DOHH2 (cell line): Measurements from ENCODE around the gene MOV10.

Experiments
- H3F3A ChIP-seq: fragments of 200-600 bp; sonication (generic), shearing (Covaris generic); 2 replicates; pipeline ENCODE4 v1.6.0; 2016; ENCODE audit warnings: antibody characterized with exemption, mild to moderate bottlenecking; ENCODE audit not compliant: control insufficient read depth, insufficient read depth
- H3K27ac ChIP-seq: fragments of 200-600 bp; sonication (generic); 2 replicates; pipeline ENCODE4 v1.5.1; 2014; ENCODE audit warnings: low read depth, mild to moderate bottlenecking, low read length, moderate library complexity
- H3K27me3 ChIP-seq: fragments of 200-600 bp; sonication (generic); 2 replicates; pipeline ENCODE4 v1.6.1; 2014; ENCODE audit warnings: mild to moderate bottlenecking, low read length, mixed read lengths; ENCODE audit not compliant: control insufficient read depth
- H3K36me3 ChIP-seq: fragments of 200-600 bp; sonication (generic); 2 replicates; pipeline ENCODE4 v1.6.1; 2014; ENCODE audit warnings: mild to moderate bottlenecking, low read length, moderate library complexity, mixed read lengths; ENCODE audit not compliant: control insufficient read depth
- H3K4me1 ChIP-seq: fragments of 200-600 bp; sonication (generic); 2 replicates; pipeline ENCODE4 v1.6.1; 2014; ENCODE audit warnings: mild to moderate bottlenecking, low read length, mixed read lengths; ENCODE audit not compliant: control insufficient read depth
- H3K4me2 ChIP-seq: fragments of 200-600 bp; sonication (generic); 2 replicates; pipeline ENCODE4 v1.6.0; 2014; ENCODE audit warnings: mild to moderate bottlenecking, low read length, moderate library complexity
- H3K4me3 ChIP-seq: fragments of 200-600 bp; sonication (generic); 2 replicates; pipeline ENCODE4 v1.5.1; 2014; ENCODE audit warnings: mild to moderate bottlenecking, low read length, mixed read lengths
- H3K79me2 ChIP-seq: fragments of 200-600 bp; sonication (generic); 2 replicates; pipeline ENCODE4 v1.6.1; 2014; ENCODE audit warnings: mild to moderate bottlenecking, low read length, mixed read lengths; ENCODE audit not compliant: control insufficient read depth
- H3K9me2 ChIP-seq: fragments of 200-600 bp; sonication (generic); replicated peaks from 2 replicates; pipeline ENCODE4 v1.6.1; 2014; ENCODE audit warnings: mild to moderate bottlenecking, low read length, mixed read lengths; ENCODE audit not compliant: control insufficient read depth
- H3K9me3 ChIP-seq: fragments of 200-600 bp; sonication (generic); 2 replicates; pipeline ENCODE4 v1.6.1; 2014; ENCODE audit warnings: antibody characterized with exemption, low read length, mixed read lengths; ENCODE audit not compliant: control insufficient read depth, insufficient read depth
- H4K20me1 ChIP-seq: fragments of 200-600 bp; sonication (generic); 2 replicates; pipeline ENCODE4 v1.6.0; 2014; ENCODE audit warnings: low read depth, mild to moderate bottlenecking, antibody characterized with exemption, low read length, moderate library complexity; ENCODE audit not compliant: control insufficient read depth, insufficient read depth
- EZH2phosphoT487 ChIP-seq: fragments of 200-600 bp; sonication (generic); IDR thresholded peaks from 2 replicates; pipeline ENCODE4 v1.6.1; 2017; ENCODE audit warnings: borderline replicate concordance, mild to moderate bottlenecking, antibody characterized with exemption, low read length, moderate library complexity, mixed read lengths
- TF ChIP-seq, protein P1 (sequence below): fragments of 200-600 bp; sonication (generic); IDR thresholded peaks from one replicate; pipeline ENCODE4 v1.5.1; 2014; ENCODE audit warnings: antibody characterized with exemption, mild to moderate bottlenecking, low read depth, low read length; ENCODE audit not compliant: poor library complexity, severe bottlenecking

The MOV10 gene

DNA sequence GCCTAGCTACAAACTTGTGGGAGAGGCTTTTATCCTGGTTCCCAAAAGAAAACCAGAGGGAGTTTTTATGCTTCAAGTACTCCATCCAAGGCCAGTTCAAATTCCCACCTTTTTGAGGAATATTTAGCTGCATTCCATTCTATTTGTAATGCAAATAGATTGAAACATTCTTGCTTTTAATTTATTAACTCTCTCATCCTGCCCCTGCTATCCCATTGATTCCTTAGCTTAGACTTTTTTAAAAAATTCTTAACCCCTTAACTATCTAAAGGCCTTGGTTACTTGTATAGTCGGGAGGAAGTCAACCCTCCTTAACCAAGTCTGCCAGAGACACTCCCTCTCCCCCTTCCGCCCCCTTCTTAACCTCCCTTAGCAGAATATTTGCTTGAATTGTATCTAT, 2.5 kb upstream of the MOV10 start:
- no peaks in the 10 kb centered on the region for H3K9me3 ChIP-seq
- no peaks in the 10 kb centered on the region for H3K9me2 ChIP-seq
- H3K4me1 ChIP-seq: peaks cover 50% of the 10 kb centered on the region
- H3K27me3 ChIP-seq: peaks cover 11% of the 10 kb centered on the region
- H3K79me2 ChIP-seq: no peaks in the 10 kb centered on the region
- peaks cover 54% of the 10 kb centered on the region for H3K36me3 ChIP-seq
- peaks cover 36% of the 10 kb centered on the region for H3F3A ChIP-seq
- H4K20me1 ChIP-seq: peaks cover 4% of the 10 kb centered on the region; the same call in 1 of the 2 replicates
- H3K4me3 ChIP-seq: no peak overlapping the region
- H3K4me2 ChIP-seq: no peak overlapping the region
- no peak for TF ChIP-seq EZH2phosphoT487
- TF ChIP-seq, protein P1, sequence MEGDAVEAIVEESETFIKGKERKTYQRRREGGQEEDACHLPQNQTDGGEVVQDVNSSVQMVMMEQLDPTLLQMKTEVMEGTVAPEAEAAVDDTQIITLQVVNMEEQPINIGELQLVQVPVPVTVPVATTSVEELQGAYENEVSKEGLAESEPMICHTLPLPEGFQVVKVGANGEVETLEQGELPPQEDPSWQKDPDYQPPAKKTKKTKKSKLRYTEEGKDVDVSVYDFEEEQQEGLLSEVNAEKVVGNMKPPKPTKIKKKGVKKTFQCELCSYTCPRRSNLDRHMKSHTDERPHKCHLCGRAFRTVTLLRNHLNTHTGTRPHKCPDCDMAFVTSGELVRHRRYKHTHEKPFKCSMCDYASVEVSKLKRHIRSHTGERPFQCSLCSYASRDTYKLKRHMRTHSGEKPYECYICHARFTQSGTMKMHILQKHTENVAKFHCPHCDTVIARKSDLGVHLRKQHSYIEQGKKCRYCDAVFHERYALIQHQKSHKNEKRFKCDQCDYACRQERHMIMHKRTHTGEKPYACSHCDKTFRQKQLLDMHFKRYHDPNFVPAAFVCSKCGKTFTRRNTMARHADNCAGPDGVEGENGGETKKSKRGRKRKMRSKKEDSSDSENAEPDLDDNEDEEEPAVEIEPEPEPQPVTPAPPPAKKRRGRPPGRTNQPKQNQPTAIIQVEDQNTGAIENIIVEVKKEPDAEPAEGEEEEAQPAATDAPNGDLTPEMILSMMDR: no peak
- no peak overlapping the region for H3K27ac ChIP-seq

DNA sequence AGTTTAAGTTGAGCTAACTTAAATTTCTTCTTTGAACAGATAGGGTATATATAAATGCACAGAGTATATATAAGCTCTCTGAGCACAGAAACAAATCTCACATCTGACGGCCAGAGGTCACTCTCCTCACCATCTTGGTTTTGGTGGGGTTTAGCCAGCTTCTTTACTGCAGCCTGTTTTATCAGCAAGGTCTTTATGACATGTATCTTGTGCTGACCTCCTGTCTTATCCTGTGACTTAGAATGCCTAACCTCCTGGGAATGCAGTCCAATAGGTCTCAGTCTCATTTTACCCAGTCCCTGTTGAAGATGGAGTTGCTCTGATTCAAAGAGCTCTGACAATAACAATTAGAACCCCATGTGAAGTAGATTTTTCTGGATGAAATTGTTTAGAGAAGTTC, 1.6 kb upstream of the MOV10 start:
- no peaks in the 10 kb centered on the region for H3K9me2 ChIP-seq
- peaks cover 36% of the 10 kb centered on the region for H3F3A ChIP-seq
- H4K20me1 ChIP-seq: peaks cover 4% of the 10 kb centered on the region; the same call in 1 of the 2 replicates
- H3K4me1 ChIP-seq: peaks cover 50% of the 10 kb centered on the region
- no peak overlapping the region for H3K4me2 ChIP-seq
- peaks cover 46% of the 10 kb centered on the region for H3K36me3 ChIP-seq
- no peak for TF ChIP-seq EZH2phosphoT487
- TF ChIP-seq, protein P1: no peak
- no peak overlapping the region for H3K27ac ChIP-seq
- no peak overlapping the region for H3K4me3 ChIP-seq
- H3K79me2 ChIP-seq: no peaks in the 10 kb centered on the region
- peaks cover 11% of the 10 kb centered on the region for H3K27me3 ChIP-seq
- H3K9me3 ChIP-seq: no peaks in the 10 kb centered on the region

DNA sequence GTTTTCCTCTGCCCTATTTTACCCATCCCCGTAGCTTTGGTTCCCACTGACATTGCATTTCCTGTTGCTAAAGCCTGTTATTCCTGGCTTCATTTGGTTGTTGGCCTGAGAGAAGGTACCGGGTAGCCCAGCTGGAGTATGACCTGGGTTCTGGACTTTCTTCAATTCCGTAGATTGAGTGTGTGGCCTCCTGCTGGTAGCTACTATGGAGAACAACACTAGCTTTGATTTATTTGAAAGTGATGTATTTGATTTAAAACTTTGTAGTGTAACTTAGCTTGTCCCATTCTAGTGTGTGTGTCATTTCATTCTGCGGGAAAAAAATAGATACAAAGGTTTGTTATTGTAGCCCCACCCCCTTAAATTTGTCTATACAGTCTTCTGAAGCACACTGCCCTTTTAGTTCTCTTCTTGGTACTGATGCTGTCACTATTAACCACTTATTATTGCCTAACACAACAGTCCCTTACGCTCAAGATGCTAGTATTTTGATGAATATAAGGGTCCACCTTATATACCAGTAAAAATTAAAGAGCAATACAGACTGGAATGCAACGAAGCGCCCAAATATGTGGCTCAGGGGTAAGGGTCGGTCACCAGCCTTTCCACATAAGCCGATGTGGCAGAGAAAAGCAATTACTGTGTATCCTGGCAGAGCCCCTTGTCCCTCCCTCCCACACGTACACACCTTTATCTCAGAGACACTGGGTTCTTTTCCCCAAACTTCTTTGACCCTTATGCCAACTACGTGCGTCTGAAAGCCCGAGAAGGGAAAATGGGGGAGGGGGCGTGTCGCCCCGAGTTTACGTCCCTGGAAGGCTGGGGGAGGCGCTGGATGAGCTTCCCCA, 643 bp upstream of the MOV10 start:
- Histone ChIP-seq H3K36me3 (peaks cover 36% of the 10 kb centered on the region), H3K9me2 (no peaks in the 10 kb centered on the region), H3K4me2 (peak overlapping the region; percentile 99), H3K79me2 (no peaks in the 10 kb centered on the region), H4K20me1 (peaks cover 4% of the 10 kb centered on the region; the same call in 1 of the 2 replicates), H3F3A (peaks cover 39% of the 10 kb centered on the region), H3K27ac (no peak overlapping the region), H3K4me3 (peak overlapping the region; percentile 85), H3K4me1 (peaks cover 45% of the 10 kb centered on the region), H3K9me3 (no peaks in the 10 kb centered on the region), H3K27me3 (peaks cover 11% of the 10 kb centered on the region)
- TF ChIP-seq EZH2phosphoT487: no peak
- TF ChIP-seq, protein P1: peak; percentile 57
